GM12878 (cell line): Measurements from ENCODE around the gene TCIRG1. TPM values are rescaled to one million over a fixed set of nuclear protein-coding genes. Genes with fewer than 3 reads are reported as not detected.
A peak's percentile ranks its signal among the peaks of the same experiment; 100 is the strongest.

Source experiments
- BACH1 ChIP-seq: fragments of 450-650 bp; IDR thresholded peaks from 2 replicates; pipeline ENCODE4 v1.6.1; 2017; ENCODE audit warnings: mild to moderate bottlenecking, borderline replicate concordance
- CBX3 ChIP-seq: fragments of 200-600 bp; sonication (generic); IDR thresholded peaks from 2 replicates; pipeline ENCODE4 v1.6.1; 2016; ENCODE audit warnings: low read depth, borderline replicate concordance
- ESRRA ChIP-seq: IDR thresholded peaks from 2 replicates; pipeline ENCODE4 v1.6.1; 2012; ENCODE audit warnings: mild to moderate bottlenecking, low read length, improper control_type of control experiment
- FOS ChIP-seq: IDR thresholded peaks from 3 replicates; pipeline ENCODE4 v1.6.1; 2011; ENCODE audit warnings: borderline replicate concordance; ENCODE audit not compliant: insufficient read length; ENCODE audit errors: extremely low read depth
- FOXM1 ChIP-seq: IDR thresholded peaks from 2 replicates; pipeline ENCODE4 v1.6.1; 2012; ENCODE audit warnings: low read depth, mild to moderate bottlenecking, inconsistent platforms, low read length, moderate library complexity
- HDAC6 ChIP-seq: fragments of 200-600 bp; sonication (generic); IDR thresholded peaks from one replicate; pipeline ENCODE4 v1.8.0; 2017; ENCODE audit warnings: antibody characterized with exemption; ENCODE audit not compliant: unreplicated experiment
- IRF3 ChIP-seq: fragments of 450-650 bp; IDR thresholded peaks from 2 replicates; pipeline ENCODE4 v1.6.1; 2014; ENCODE audit warnings: mild to moderate bottlenecking
- IRF4 ChIP-seq: IDR thresholded peaks from 2 replicates; pipeline ENCODE4 v1.6.1; 2011; ENCODE audit warnings: low read depth, low read length
- NR2C2 ChIP-seq: IDR thresholded peaks from 2 replicates; pipeline ENCODE4 v1.6.1; 2011; ENCODE audit warnings: borderline replicate concordance, low read depth; ENCODE audit not compliant: control insufficient read depth, insufficient read length
- NR2F1 ChIP-seq: fragments of 450-650 bp; conservative IDR thresholded peaks from 2 replicates; pipeline ENCODE4 v1.6.1; 2017; ENCODE audit warnings: mild to moderate bottlenecking
- PAX8 ChIP-seq: fragments of 450-650 bp; IDR thresholded peaks from 2 replicates; pipeline ENCODE4 v1.6.1; 2017; ENCODE audit warnings: mild to moderate bottlenecking, moderate library complexity
- PKNOX1 ChIP-seq: fragments of 450-650 bp; IDR thresholded peaks from 2 replicates; pipeline ENCODE4 v1.6.1; 2016; ENCODE audit warnings: mild to moderate bottlenecking
- POLR2A ChIP-seq: IDR thresholded peaks from 2 replicates; pipeline ENCODE4 v1.6.1; 2011; ENCODE audit warnings: low read depth, mild to moderate bottlenecking, low read length
- POU2F2 ChIP-seq: IDR thresholded peaks from 3 replicates; pipeline ENCODE4 v1.6.1; 2011; ENCODE audit warnings: low read depth, mild to moderate bottlenecking, low read length, borderline replicate concordance
- REST ChIP-seq: IDR thresholded peaks from 2 replicates; pipeline ENCODE4 v1.6.1; 2012; ENCODE audit warnings: mild to moderate bottlenecking, low read depth, low read length
- SMC3 ChIP-seq: IDR thresholded peaks from 2 replicates; pipeline ENCODE4 v1.6.1; 2011; ENCODE audit warnings: low read length, improper control_type of control experiment, borderline replicate concordance
- SP1 ChIP-seq: IDR thresholded peaks from one replicate; pipeline ENCODE4 v1.6.1; 2011; ENCODE audit warnings: low read depth, low read length
- SRF ChIP-seq, 2 experiments: IDR thresholded peaks; 2 replicates each; pipeline ENCODE4 v1.6.1; 2011; ENCODE audit warnings: low read depth in 2 of 2, low read length in 2 of 2, mild to moderate bottlenecking in 1 of 2, moderate library complexity in 1 of 2
- polyA plus RNA-seq, 11 experiments: library from polyadenylated mRNA; depleted of rRNA in 4 of 11; unstranded in 6 of 11; stranded (reverse) in 5 of 11; fragments of >200 nt; fragmentation: Nextera tagmentation in 4 of 11; fragmentation: Illumina TruSeq in 1 of 11; extraction: Ambion mirVana in 4 of 11; extraction: Trizol in 1 of 11; gene quantifications; 1 replicate in 1 of 11; 2 replicates in 10 of 11; pipeline versions ENCODE4 v1.2.1 to v1.2.3, GENCODE V29; 2011 to 2016; ENCODE audit warnings: inconsistent platforms in 2 of 11, missing spikeins in 2 of 11, low read depth in 1 of 11
- total RNA-seq, 4 experiments: library from RNA; depleted of rRNA in 3 of 4; stranded (reverse); fragments of >200 nt in 3 of 4; fragmentation: Illumina TruSeq in 1 of 4; extraction: Trizol in 1 of 4; gene quantifications; 2 replicates each; pipeline versions ENCODE4 v1.2.1 to v1.2.3, GENCODE V29; 2013 to 2021
- TF ChIP-seq, protein P1 (sequence below): fragments of 450-650 bp; IDR thresholded peaks from 2 replicates; pipeline ENCODE4 v1.6.1; 2017; ENCODE audit warnings: mild to moderate bottlenecking, low read depth, inconsistent platforms; ENCODE audit not compliant: poor library complexity, severe bottlenecking

The TCIRG1 gene
- total and polyA plus RNA-seq, 10 of the 15 experiments (the other 5 are each of a cell fraction or from before 2014, with no cell fraction given), result 0.76 to 218 (median 87.4) TPM

- TF ChIP-seq ESRRA, result no peak
- TF ChIP-seq PAX8, result no peak
- TF ChIP-seq, protein P1, sequence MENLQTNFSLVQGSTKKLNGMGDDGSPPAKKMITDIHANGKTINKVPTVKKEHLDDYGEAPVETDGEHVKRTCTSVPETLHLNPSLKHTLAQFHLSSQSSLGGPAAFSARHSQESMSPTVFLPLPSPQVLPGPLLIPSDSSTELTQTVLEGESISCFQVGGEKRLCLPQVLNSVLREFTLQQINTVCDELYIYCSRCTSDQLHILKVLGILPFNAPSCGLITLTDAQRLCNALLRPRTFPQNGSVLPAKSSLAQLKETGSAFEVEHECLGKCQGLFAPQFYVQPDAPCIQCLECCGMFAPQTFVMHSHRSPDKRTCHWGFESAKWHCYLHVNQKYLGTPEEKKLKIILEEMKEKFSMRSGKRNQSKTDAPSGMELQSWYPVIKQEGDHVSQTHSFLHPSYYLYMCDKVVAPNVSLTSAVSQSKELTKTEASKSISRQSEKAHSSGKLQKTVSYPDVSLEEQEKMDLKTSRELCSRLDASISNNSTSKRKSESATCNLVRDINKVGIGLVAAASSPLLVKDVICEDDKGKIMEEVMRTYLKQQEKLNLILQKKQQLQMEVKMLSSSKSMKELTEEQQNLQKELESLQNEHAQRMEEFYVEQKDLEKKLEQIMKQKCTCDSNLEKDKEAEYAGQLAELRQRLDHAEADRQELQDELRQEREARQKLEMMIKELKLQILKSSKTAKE, result no peak
- no peak for TF ChIP-seq SRF (IDR thresholded peaks at IDR 0.05; ENCODE audit: low read depth in 2 of 2, low read length in 2 of 2)
- TF ChIP-seq SMC3, result no peak
- no peak for TF ChIP-seq FOXM1
- TF ChIP-seq POLR2A, result no peak
- TF ChIP-seq NR2C2, result no peak
- TF ChIP-seq BACH1, result no peak
- TF ChIP-seq REST, result no peak
- no peak for TF ChIP-seq PKNOX1
- TF ChIP-seq FOS, result no peak
- TF ChIP-seq IRF3, result no peak
- no peak for TF ChIP-seq IRF4
- no peak for TF ChIP-seq POU2F2
- no peak for TF ChIP-seq CBX3
- TF ChIP-seq SP1, result no peak
- TF ChIP-seq HDAC6, result no peak
- peak; percentile 88 for TF ChIP-seq NR2F1
These were observed 39.1 kb downstream of the TCIRG1 start (continued) for GRCh38 chr11:68077617-68078582.
